Spleen (tissue), 11 donors: ENCODE data around the gene MYO6. TPM values are rescaled to one million over a fixed set of nuclear protein-coding genes. Genes with fewer than 3 reads are reported as not detected.

Experiments
- DNase-seq: peaks from one replicate; pipeline ENCODE4 v3.0.0-alpha.2; 2020
- H3K27ac ChIP-seq, 8 donors: fragments of 200-600 bp; sonication (generic) in 7 of 8; 1 replicate in 4 of 8; 2 replicates in 4 of 8; pipeline versions ENCODE4 v1.5.0 to v1.8.0; 2016 to 2021; ENCODE audit warnings: inconsistent platforms in 4 of 8, mild to moderate bottlenecking in 4 of 8, moderate library complexity in 1 of 8
- H3K27me3 ChIP-seq, 7 donors: fragments of 200-600 bp; sonication (generic) in 6 of 7; replicated peaks in 1 of 7; 1 replicate in 4 of 7; 2 replicates in 3 of 7; pipeline versions ENCODE4 v1.5.0 to v1.8.0; 2016 to 2021; ENCODE audit warnings: inconsistent platforms in 3 of 7, mild to moderate bottlenecking in 1 of 7
- H3K36me3 ChIP-seq, 6 donors: fragments of 200-600 bp; sonication (generic) in 5 of 6; 1 replicate in 4 of 6; 2 replicates in 2 of 6; pipeline versions ENCODE4 v1.5.0 to v1.8.0; 2016 to 2021; ENCODE audit warnings: inconsistent platforms in 2 of 6
- H3K4me1 ChIP-seq, 6 donors: fragments of 200-600 bp; sonication (generic) in 5 of 6; 1 replicate in 3 of 6; 2 replicates in 3 of 6; pipeline versions ENCODE4 v1.5.0 to v1.8.0; 2016 to 2021; ENCODE audit warnings: inconsistent platforms in 3 of 6
- H3K4me3 ChIP-seq, 8 donors: fragments of 200-600 bp; sonication (generic) in 7 of 8; 1 replicate in 4 of 8; 2 replicates in 4 of 8; pipeline versions ENCODE4 v1.5.0 to v1.8.0; 2016 to 2021; ENCODE audit warnings: inconsistent platforms in 4 of 8, mild to moderate bottlenecking in 4 of 8, moderate library complexity in 2 of 8
- H3K9me3 ChIP-seq, 8 donors: fragments of 200-600 bp; sonication (generic) in 7 of 8; 1 replicate in 4 of 8; 2 replicates in 4 of 8; pipeline versions ENCODE4 v1.5.0 to v1.8.0; 2016 to 2021; ENCODE audit warnings: inconsistent platforms in 4 of 8
- POLR2A ChIP-seq, 3 donors: fragments of 450-650 bp; IDR thresholded peaks; one replicate each; pipeline ENCODE4 v1.5.1; 2017; ENCODE audit warnings: antibody characterized with exemption in 3 of 3, mild to moderate bottlenecking in 1 of 3
- POLR2AphosphoS5 ChIP-seq, 3 donors: sonication (generic); formaldehyde crosslinking; IDR thresholded peaks; one replicate each; pipeline ENCODE4 v1.5.1; 2017; ENCODE audit warnings: antibody characterized with exemption in 3 of 3
- WGBS, 5 donors: extraction: QIAGEN DNeasy Blood & Tissue Kit in 3 of 5; methylation state at CpG; one replicate each; pipeline versions ENCODE4 v1.1.5 to v1.1.7; 2013 to 2018; 5-methylcytosine and 5-hydroxymethylcytosine counted together
- intact Hi-C: fragments of 100-400 bp; cut with DNase I; formaldehyde crosslinking; loops from one replicate; pipeline ENCODE4 v1.15.0; 2023; ENCODE audit warnings: low total_unique reads
- polyA plus RNA-seq, 3 donors: library from polyadenylated mRNA; stranded (reverse); fragments of 200-250 nt; gene quantifications; one replicate each; pipeline ENCODE4 v1.2.1, GENCODE V29; 2013
- total RNA-seq, 7 donors: library from RNA; depleted of rRNA in 3 of 7; stranded (reverse); fragments of >200 nt in 3 of 7; fragmentation: NEBNext Ultra II Directional in 4 of 7; extraction: Animal tissue kit (Norgen Biotek cat#: 25700) in 4 of 7; gene quantifications; one replicate each; pipeline versions ENCODE4 v1.1.0 to v1.2.1, GENCODE V29; 2016 to 2021
- TF ChIP-seq, protein P1 (sequence below), 11 experiments: fragments of 200-600 bp in 7 of 11; fragments of 450-650 bp in 4 of 11; sonication (generic) in 4 of 11; IDR thresholded peaks in 8 of 11; conservative IDR thresholded peaks in 3 of 11; 1 replicate in 7 of 11; 2 replicates in 4 of 11; pipeline versions ENCODE4 v1.4.0 to v1.8.0; 2016 to 2021; ENCODE audit warnings: antibody characterized with exemption in 11 of 11, inconsistent platforms in 4 of 11, mild to moderate bottlenecking in 1 of 11
- donor health status: healthy with polysubstance abuse.
- donor health status: DM: no; HTN: no; CAD: no; lungs with moderate emphysema.
- donor health status: DM: no; HTN: no; CAD: no.
- donor health status: Bipolar disorder and iron deficiency.
- donor health status: healthy.
- donor health status: DM: no; HTN: no; CAD: no.
- donor health status: DM: yes; HTN: yes; CAD: no.

The MYO6 gene
- total and polyA plus RNA-seq, 10 donors, result 4.2 to 29.1 (median 18.2) TPM

DNA sequence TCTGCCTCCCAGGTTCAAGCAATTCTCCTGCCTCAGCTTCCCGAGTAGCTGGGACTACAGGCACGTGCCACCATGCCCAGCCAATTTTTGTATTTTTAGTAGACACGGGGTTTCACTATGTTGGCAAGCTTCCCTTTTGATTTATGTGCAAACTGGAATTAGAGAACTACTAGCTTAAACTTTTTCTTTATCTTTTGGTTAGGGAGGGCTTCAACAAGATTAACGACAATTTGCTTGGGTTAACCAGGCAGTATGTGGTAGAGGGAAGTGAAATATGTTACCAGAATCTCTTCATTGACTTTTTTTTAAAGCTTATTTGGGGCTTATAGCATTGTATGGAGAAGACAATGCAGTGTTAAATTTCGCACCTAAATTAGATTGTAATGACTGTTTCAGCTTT, 9.0 kb downstream of the MYO6 start:
- TF ChIP-seq, protein P1, sequence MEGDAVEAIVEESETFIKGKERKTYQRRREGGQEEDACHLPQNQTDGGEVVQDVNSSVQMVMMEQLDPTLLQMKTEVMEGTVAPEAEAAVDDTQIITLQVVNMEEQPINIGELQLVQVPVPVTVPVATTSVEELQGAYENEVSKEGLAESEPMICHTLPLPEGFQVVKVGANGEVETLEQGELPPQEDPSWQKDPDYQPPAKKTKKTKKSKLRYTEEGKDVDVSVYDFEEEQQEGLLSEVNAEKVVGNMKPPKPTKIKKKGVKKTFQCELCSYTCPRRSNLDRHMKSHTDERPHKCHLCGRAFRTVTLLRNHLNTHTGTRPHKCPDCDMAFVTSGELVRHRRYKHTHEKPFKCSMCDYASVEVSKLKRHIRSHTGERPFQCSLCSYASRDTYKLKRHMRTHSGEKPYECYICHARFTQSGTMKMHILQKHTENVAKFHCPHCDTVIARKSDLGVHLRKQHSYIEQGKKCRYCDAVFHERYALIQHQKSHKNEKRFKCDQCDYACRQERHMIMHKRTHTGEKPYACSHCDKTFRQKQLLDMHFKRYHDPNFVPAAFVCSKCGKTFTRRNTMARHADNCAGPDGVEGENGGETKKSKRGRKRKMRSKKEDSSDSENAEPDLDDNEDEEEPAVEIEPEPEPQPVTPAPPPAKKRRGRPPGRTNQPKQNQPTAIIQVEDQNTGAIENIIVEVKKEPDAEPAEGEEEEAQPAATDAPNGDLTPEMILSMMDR (IDR thresholded peaks at IDR 0.05 in 8 of 11, conservative IDR thresholded peaks at IDR 0.05 in 3 of 11), result no peak
- no peak for TF ChIP-seq POLR2AphosphoS5 (IDR thresholded peaks at IDR 0.05)
- no peak for TF ChIP-seq POLR2A (IDR thresholded peaks at IDR 0.05)
- intact Hi-C loops, result no loop called here
- no peak for DNase-seq
- Histone ChIP-seq H3K27ac (no peak overlapping the region), H3K36me3 (no peaks in the 10 kb centered on the region), H3K4me1 (peaks cover 0 to 9% (median 3%) of the 10 kb centered on the region in 6 donors), H3K4me3 (no peak overlapping the region), H3K27me3 (peaks cover 0 to 36% (median 0%) of the 10 kb centered on the region in 7 donors), H3K9me3 (no peaks in the 10 kb centered on the region)
- 36 to 47% (median 39%) methylated on average over 5 of the region's 5 CpGs for WGBS, 5 donors

DNA sequence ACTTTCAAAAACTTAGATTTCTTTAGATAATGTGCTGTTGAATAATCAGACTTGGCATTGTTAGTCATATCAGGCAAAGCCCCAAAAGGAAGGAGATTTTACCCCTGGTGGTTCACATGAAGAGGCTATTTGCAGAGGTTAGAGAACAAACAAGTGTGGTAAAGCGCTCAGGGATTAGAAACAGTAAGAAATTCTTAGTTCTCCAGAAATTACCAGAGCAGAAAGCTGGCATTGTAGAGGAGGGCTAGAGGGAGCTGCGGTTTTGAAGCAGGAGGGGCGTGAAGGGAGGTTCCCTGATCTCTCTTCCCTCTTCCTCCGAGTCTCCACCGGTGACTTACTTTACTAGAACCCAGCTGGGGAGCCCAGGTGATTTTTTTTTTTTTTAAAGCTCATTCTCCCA, 10.2 kb downstream of the MYO6 start:
- H3K4me1 ChIP-seq, result peaks cover 0 to 6% (median under 1%) of the 10 kb centered on the region in 6 donors
- H3K27me3 ChIP-seq, result peaks cover 0 to 32% (median 0%) of the 10 kb centered on the region in 7 donors
- H3K27ac ChIP-seq, result no peak overlapping the region
- H3K4me3 ChIP-seq, result no peak overlapping the region
- no peaks in the 10 kb centered on the region for H3K9me3 ChIP-seq
- intact Hi-C loops, result no loop called here
- TF ChIP-seq, protein P1 (IDR thresholded peaks at IDR 0.05 in 8 of 11, conservative IDR thresholded peaks at IDR 0.05 in 3 of 11), result no peak
- TF ChIP-seq POLR2AphosphoS5 (IDR thresholded peaks at IDR 0.05), result no peak
- whole genome bisulfite sequencing, 5 donors, result 43 to 60% (median 55%) methylated on average over 5 of the region's 5 CpGs
- H3K36me3 ChIP-seq, result peaks cover 0 to 3% (median 0%) of the 10 kb centered on the region in 6 donors
- DNase-seq, result no peak

DNA sequence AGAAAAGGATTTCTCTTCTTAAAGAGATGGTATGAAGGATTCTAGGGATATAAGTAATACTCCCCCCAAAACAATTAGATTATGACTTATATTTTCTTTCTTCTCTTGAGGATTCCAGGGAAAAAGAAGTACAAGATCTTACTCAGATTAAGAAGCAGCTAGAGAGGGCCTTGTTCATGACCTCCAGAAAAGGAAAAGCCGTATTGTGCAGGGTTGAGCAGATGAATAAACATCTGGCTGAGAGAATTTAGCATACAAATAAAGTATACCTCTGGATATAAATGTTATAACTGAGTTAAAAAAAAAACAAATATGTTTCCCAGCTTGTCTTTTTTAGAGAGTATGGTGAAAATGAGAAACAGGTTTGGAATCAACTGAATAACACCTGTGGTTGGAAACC, 11.3 kb downstream of the MYO6 start:
- no peak overlapping the region for H3K27ac ChIP-seq
- intact Hi-C loops, result no loop called here

DNA sequence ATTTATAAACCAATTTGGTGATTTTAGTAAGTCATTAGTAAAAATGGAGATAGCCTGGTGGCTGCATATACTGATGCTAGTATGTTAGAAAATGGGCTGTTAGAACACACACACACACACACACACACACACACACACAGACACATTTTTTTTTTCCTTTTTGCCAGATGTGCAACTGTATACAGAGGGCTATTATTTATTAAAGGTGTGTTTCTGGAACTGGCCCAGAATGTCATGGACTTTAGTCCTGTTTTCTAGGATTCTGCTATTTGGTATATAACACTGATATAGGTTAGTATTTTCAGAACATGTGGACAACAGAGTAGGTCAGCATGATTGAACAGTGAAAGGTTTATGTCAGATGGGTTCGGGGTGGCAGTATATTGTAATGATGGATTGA, 12.4 kb downstream of the MYO6 start:
- H3K27me3 ChIP-seq, result peaks cover 0 to 25% (median 0%) of the 10 kb centered on the region in 7 donors
- TF ChIP-seq POLR2A (IDR thresholded peaks at IDR 0.05) (no peak), POLR2AphosphoS5 (IDR thresholded peaks at IDR 0.05) (no peak)
- TF ChIP-seq, protein P1 (IDR thresholded peaks at IDR 0.05 in 8 of 11, conservative IDR thresholded peaks at IDR 0.05 in 3 of 11), result no peak
- no peak for DNase-seq
- peaks cover 0 to 6% (median 0%) of the 10 kb centered on the region in 6 donors for H3K4me1 ChIP-seq
- no peaks in the 10 kb centered on the region for H3K9me3 ChIP-seq
- intact Hi-C loops, result no loop called here
- no peak overlapping the region for H3K27ac ChIP-seq
- no peak overlapping the region for H3K4me3 ChIP-seq
- peaks cover 0 to 5% (median 0%) of the 10 kb centered on the region in 6 donors for H3K36me3 ChIP-seq
- WGBS, 5 donors, result 83 to 100% (median 93%) methylated on average over 1 of the region's 1 CpG

More for the DNA sequence above, 11.3 kb downstream of the MYO6 start:
- Histone ChIP-seq H3K9me3 (no peaks in the 10 kb centered on the region), H3K36me3 (peaks cover 0 to 5% (median 0%) of the 10 kb centered on the region in 6 donors), H3K4me3 (no peak overlapping the region), H3K27me3 (peaks cover 0 to 32% (median 0%) of the 10 kb centered on the region in 7 donors), H3K4me1 (peaks cover 0 to 6% (median 0%) of the 10 kb centered on the region in 6 donors)
- no peak for DNase-seq
- 65 to 87% (median 77%) methylated on average over 1 of the region's 1 CpG for WGBS, 5 donors
- TF ChIP-seq POLR2A (IDR thresholded peaks at IDR 0.05), result no peak
- TF ChIP-seq, protein P1 (IDR thresholded peaks at IDR 0.05 in 8 of 11, conservative IDR thresholded peaks at IDR 0.05 in 3 of 11), result no peak
- no peak for TF ChIP-seq POLR2AphosphoS5 (IDR thresholded peaks at IDR 0.05)
